Measurements from ENCODE around the gene NMNAT3. TPM values are rescaled to one million over a fixed set of nuclear protein-coding genes. Genes with fewer than 3 reads are reported as not detected.

The NMNAT3 gene
- total RNA-seq, 1 experiment from 2014 or later, result 4.8 TPM

DNA sequence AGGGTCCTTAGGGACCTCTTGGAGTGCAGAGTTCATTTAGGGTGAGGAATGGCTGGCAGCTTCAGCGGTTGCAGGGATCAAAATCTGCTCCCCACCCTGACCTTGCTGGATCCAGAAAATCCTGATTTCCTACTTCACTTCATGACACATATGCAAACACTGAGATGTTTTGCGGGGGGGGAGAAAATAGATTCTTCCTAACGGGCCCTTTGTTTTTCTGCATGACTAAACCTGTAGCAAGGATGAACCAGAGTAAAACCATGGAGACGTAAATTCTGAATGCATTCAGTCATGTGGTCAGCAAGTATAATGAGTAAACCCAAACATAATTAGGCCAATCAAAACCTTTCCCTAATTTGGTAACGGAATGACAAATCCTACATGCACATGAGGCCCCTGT, 118.2 kb downstream of the NMNAT3 start:
- POLR2A ChIA-PET (ENCODE audit: unreplicated experiment), result no interaction called here
- CTCF ChIA-PET, result no interaction called here
- Histone ChIP-seq H3K4me3 (ENCODE audit: low read length) (no peak overlapping the region), H3K79me2 (ENCODE audit: low read length) (no peaks in the 10 kb centered on the region), H2AFZ (ENCODE audit: low read length) (peak overlapping the region; percentile 38; the same call in 1 of the 2 replicates), H3K9ac (ENCODE audit: low read length) (no peak overlapping the region), H3K9me2 (replicated peaks; ENCODE audit: low read length) (no peaks in the 10 kb centered on the region), H3K4me1 (ENCODE audit: insufficient read depth, low read length) (peaks cover 22% of the 10 kb centered on the region), H4K20me1 (ENCODE audit: low read length) (no peaks in the 10 kb centered on the region), H3K36me3 (ENCODE audit: low read depth, low read length) (no peaks in the 10 kb centered on the region; the same call in 1 of the 2 replicates), H3K9me3 (ENCODE audit: low read length) (no peaks in the 10 kb centered on the region), H3F3A (ENCODE audit: low read length, unreplicated experiment) (no peaks in the 10 kb centered on the region), H3K4me2 (ENCODE audit: low read length) (peak overlapping the region; percentile 77), H3K27me3 (ENCODE audit: low read length) (no peaks in the 10 kb centered on the region), H3K27ac (ENCODE audit: low read length) (peak overlapping the region; percentile 33)
- intact Hi-C loops (cut with micrococcal nuclease), result loop anchor here (1.0 to 2.0 kb wide), 2 partner anchors 25 to 39 kb away; no protein-coding TSS in a partner anchor
- peak; percentile 68 for ATAC-seq
- BruUV-seq (replicated peaks), result no TSS peak
- TF ChIP-seq, protein P1, sequence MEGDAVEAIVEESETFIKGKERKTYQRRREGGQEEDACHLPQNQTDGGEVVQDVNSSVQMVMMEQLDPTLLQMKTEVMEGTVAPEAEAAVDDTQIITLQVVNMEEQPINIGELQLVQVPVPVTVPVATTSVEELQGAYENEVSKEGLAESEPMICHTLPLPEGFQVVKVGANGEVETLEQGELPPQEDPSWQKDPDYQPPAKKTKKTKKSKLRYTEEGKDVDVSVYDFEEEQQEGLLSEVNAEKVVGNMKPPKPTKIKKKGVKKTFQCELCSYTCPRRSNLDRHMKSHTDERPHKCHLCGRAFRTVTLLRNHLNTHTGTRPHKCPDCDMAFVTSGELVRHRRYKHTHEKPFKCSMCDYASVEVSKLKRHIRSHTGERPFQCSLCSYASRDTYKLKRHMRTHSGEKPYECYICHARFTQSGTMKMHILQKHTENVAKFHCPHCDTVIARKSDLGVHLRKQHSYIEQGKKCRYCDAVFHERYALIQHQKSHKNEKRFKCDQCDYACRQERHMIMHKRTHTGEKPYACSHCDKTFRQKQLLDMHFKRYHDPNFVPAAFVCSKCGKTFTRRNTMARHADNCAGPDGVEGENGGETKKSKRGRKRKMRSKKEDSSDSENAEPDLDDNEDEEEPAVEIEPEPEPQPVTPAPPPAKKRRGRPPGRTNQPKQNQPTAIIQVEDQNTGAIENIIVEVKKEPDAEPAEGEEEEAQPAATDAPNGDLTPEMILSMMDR (conservative IDR thresholded peaks at IDR 0.05; ENCODE audit: low read depth, low read length), result no peak
- no peak for TF ChIP-seq EZH2 (IDR thresholded peaks at IDR 0.05; ENCODE audit: low read length, unreplicated experiment)
- no peak for TF ChIP-seq EZH2phosphoT487 (IDR thresholded peaks at IDR 0.05; ENCODE audit: borderline replicate concordance, low read length)
- DNase-seq, result peak; percentile 85

DNA sequence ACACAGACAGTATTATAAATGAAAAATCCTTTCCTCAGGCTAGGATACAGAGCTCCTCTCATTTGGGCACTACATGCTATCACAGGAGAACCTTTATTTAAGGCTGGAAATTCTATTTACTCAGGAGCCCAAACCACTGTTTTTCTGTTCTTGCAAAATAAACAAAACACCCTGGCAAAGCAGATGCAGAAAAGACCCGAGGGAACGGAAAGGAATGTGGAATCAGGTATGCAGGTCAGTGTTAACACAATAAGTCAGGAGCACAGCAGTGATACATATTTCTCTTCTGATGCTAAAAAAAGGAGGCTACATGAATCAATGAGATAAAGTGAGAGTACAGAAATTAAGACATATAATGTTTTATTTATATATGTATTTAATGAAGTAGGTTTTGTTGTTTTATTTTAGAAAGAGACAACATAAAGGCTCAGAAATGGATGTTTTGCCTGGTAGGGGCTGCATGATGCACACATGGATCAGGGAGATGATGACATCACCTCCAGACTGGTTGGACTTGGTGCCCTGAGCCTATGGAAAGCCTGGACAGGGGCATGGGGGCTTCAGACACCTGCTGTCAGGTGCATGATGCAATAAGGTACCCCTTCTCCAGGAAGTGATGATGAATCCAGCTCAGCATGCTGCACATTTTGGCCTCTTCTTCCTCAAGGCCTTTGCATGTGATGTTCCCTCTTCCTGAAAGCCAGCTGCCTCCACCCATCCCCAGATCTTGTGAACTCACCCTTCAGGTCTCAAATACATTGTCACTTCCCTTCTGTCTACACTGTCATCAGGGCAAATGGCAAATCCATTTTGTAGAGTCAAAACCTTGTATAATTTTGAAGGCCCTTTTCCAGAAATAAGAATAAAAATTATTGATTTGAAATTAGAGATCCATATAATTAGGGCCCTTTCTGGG, 119.2 kb downstream of the NMNAT3 start:
- Histone ChIP-seq H3K79me2 (ENCODE audit: low read length) (no peaks in the 10 kb centered on the region), H3K9me3 (ENCODE audit: low read length) (no peaks in the 10 kb centered on the region), H4K20me1 (ENCODE audit: low read length) (no peaks in the 10 kb centered on the region), H3K4me3 (ENCODE audit: low read length) (no peak overlapping the region), H3K27ac (ENCODE audit: low read length) (peak overlapping the region; percentile 33), H3K4me2 (ENCODE audit: low read length) (peak overlapping the region; percentile 77), H3K9me2 (replicated peaks; ENCODE audit: low read length) (no peaks in the 10 kb centered on the region), H3K27me3 (ENCODE audit: low read length) (no peaks in the 10 kb centered on the region), H3F3A (ENCODE audit: low read length, unreplicated experiment) (no peaks in the 10 kb centered on the region), H3K36me3 (ENCODE audit: low read depth, low read length) (no peaks in the 10 kb centered on the region), H3K4me1 (ENCODE audit: insufficient read depth, low read length) (peaks cover 22% of the 10 kb centered on the region), H3K9ac (ENCODE audit: low read length) (no peak overlapping the region), H2AFZ (ENCODE audit: low read length) (no peak overlapping the region)
- intact Hi-C loops (cut with micrococcal nuclease), result loop anchor here (1.0 to 2.0 kb wide), 2 partner anchors 24 to 38 kb away; no protein-coding TSS in a partner anchor
- CTCF ChIA-PET, result no interaction called here
- POLR2A ChIA-PET (ENCODE audit: unreplicated experiment), result no interaction called here
- no peak for ATAC-seq
- DNase-seq, result peak; percentile 18
- TF ChIP-seq EZH2 (IDR thresholded peaks at IDR 0.05; ENCODE audit: low read length, unreplicated experiment), result no peak
- TF ChIP-seq EZH2phosphoT487 (IDR thresholded peaks at IDR 0.05; ENCODE audit: borderline replicate concordance, low read length), result no peak
- TF ChIP-seq, protein P1 (conservative IDR thresholded peaks at IDR 0.05; ENCODE audit: low read depth, low read length), result no peak
- BruUV-seq (replicated peaks), result no TSS peak

DNA sequence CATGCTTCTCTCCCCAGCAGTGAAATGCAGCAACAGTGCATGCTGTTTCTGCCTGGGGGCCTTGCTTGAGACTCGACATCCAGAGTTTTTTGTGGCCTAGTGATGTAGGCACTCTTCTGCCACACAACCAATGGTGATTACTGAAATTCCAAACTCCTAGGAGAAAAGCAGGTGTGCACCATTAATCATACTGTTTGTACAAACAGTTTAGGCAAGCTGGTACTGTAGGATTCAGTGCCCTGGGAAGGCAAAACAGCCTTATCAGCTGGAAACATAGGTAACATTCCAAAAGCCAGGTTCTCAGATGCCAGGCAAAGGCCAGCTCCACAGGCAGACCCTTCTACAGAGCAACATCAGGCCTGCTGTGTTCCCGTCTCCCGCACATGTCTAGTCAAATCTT, 120.7 kb downstream of the NMNAT3 start:
- POLR2A ChIA-PET (ENCODE audit: unreplicated experiment), result no interaction called here

More for the DNA sequence above, 120.7 kb downstream of the NMNAT3 start:
- Histone ChIP-seq H3K9me2 (replicated peaks; ENCODE audit: low read length) (no peaks in the 10 kb centered on the region), H2AFZ (ENCODE audit: low read length) (no peak overlapping the region), H4K20me1 (ENCODE audit: low read length) (no peaks in the 10 kb centered on the region), H3K4me2 (ENCODE audit: low read length) (no peak overlapping the region), H3K4me3 (ENCODE audit: low read length) (no peak overlapping the region), H3F3A (ENCODE audit: low read length, unreplicated experiment) (no peaks in the 10 kb centered on the region), H3K9me3 (ENCODE audit: low read length) (no peaks in the 10 kb centered on the region), H3K79me2 (ENCODE audit: low read length) (no peaks in the 10 kb centered on the region), H3K27ac (ENCODE audit: low read length) (no peak overlapping the region), H3K27me3 (ENCODE audit: low read length) (no peaks in the 10 kb centered on the region), H3K4me1 (ENCODE audit: insufficient read depth, low read length) (peaks cover 22% of the 10 kb centered on the region), H3K36me3 (ENCODE audit: low read depth, low read length) (no peaks in the 10 kb centered on the region), H3K9ac (ENCODE audit: low read length) (no peak overlapping the region)
- ATAC-seq (no peak), DNase-seq (no peak)
- CTCF ChIA-PET, result no interaction called here
- intact Hi-C loops (cut with micrococcal nuclease), result no loop called here
- BruUV-seq (replicated peaks), result no TSS peak
- no peak for TF ChIP-seq EZH2 (IDR thresholded peaks at IDR 0.05; ENCODE audit: low read length, unreplicated experiment)
